ENCODE results near the gene ENAM.
"Not testable (repeated sequence)": the region's sequence is repeated elsewhere in the genome, so short reads cannot be mapped to it uniquely, and the experiment has no call there.

ENAM gene

GRCh38 chr4:70694633-70695032 is 66.1 kb downstream of the ENAM start:
- H3K27me3 ChIP-seq (ENCODE audit: control insufficient read depth in 5 of 5, insufficient read depth in 4 of 5, low read length in 5 of 5); H3K27ac ChIP-seq (ENCODE audit: low read depth, low read length); H3K9ac ChIP-seq (ENCODE audit: low read length in 5 of 5); H3K4me3 ChIP-seq (ENCODE audit: low read depth in 1 of 5, low read length in 5 of 5); H3K36me3 ChIP-seq (ENCODE audit: control insufficient read depth in 5 of 5, insufficient read depth in 5 of 5, low read length in 5 of 5); H3K9me3 ChIP-seq (ENCODE audit: control insufficient read depth in 5 of 5, low read length in 5 of 5): not testable (repeated sequence)
- peaks cover 0 to 20% (median 15%) of the 10 kb centered on the region in 5 donors for H3K4me1 ChIP-seq (ENCODE audit: control insufficient read depth in 5 of 5, insufficient read depth in 5 of 5, low read length in 5 of 5)

Measured in subcutaneous abdominal adipose tissue (tissue), 5 donors.